Measurements from ENCODE around the gene HDAC4. TPM values are rescaled to one million over a fixed set of nuclear protein-coding genes. Genes with fewer than 3 reads are reported as not detected.

HDAC4 gene
- total RNA-seq, 1 experiment from 2014 or later: 32.0 TPM

DNA sequence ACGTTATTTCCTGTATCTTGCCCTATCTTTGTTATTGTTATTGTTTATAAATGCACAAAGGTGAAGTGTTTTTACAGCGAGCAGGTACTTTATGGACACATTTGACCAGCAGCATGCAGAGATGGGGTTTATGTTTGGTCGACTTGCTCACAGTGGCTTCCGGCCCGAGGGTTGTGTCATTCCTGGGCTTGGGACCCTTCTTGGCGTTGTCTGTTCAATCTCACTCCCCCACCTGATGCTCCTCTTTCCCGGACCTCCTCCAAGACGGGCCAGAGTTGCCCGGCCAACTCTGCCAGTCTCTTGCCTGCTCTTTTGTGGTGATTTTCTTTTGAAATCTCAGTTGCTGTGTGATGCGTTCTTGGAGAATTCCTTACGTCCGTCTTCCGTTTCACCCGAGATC is 399.0 kb downstream of the HDAC4 start:
- TF ChIP-seq, protein P1, sequence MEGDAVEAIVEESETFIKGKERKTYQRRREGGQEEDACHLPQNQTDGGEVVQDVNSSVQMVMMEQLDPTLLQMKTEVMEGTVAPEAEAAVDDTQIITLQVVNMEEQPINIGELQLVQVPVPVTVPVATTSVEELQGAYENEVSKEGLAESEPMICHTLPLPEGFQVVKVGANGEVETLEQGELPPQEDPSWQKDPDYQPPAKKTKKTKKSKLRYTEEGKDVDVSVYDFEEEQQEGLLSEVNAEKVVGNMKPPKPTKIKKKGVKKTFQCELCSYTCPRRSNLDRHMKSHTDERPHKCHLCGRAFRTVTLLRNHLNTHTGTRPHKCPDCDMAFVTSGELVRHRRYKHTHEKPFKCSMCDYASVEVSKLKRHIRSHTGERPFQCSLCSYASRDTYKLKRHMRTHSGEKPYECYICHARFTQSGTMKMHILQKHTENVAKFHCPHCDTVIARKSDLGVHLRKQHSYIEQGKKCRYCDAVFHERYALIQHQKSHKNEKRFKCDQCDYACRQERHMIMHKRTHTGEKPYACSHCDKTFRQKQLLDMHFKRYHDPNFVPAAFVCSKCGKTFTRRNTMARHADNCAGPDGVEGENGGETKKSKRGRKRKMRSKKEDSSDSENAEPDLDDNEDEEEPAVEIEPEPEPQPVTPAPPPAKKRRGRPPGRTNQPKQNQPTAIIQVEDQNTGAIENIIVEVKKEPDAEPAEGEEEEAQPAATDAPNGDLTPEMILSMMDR (conservative IDR thresholded peaks at IDR 0.05): no peak
- Histone ChIP-seq H2BK5ac (ENCODE audit: insufficient read length, low read length) (no peak overlapping the region), H3K4me1 (ENCODE audit: insufficient read depth, low read length) (no peaks in the 10 kb centered on the region), H3K23ac (ENCODE audit: insufficient read length, low read depth, low read length) (no peak overlapping the region), H2AFZ (ENCODE audit: low read length) (no peak overlapping the region), H3T11ph (ENCODE audit: low read length) (no peak overlapping the region), H3K79me1 (ENCODE audit: insufficient read depth, low read depth, low read length, poor library complexity, severe bottlenecking) (no peaks in the 10 kb centered on the region), H2BK20ac (ENCODE audit: low read depth, low read length, poor library complexity, severe bottlenecking) (no peak overlapping the region), H4K20me1 (ENCODE audit: control insufficient read depth, insufficient read depth, insufficient read length) (no peaks in the 10 kb centered on the region), H2AK5ac (ENCODE audit: insufficient read length, low read length) (no peak overlapping the region), H4K5ac (ENCODE audit: insufficient read length, low read depth, low read length) (no peak overlapping the region), H2BK12ac (ENCODE audit: insufficient read length, low read depth, low read length) (no peak overlapping the region), H3K23me2 (ENCODE audit: insufficient read length, low read depth, low read length, poor library complexity, severe bottlenecking) (no peaks in the 10 kb centered on the region), H3K56ac (ENCODE audit: insufficient read length, low read depth, low read length) (no peak overlapping the region), H3K27ac (ENCODE audit: insufficient read length, low read depth, low read length) (no peak overlapping the region), H3K18ac (ENCODE audit: insufficient read length, low read depth, low read length) (no peak overlapping the region), H3K9me3 (ENCODE audit: control insufficient read depth, low read depth, low read length) (no peaks in the 10 kb centered on the region), H3K4me2 (ENCODE audit: insufficient read depth, insufficient read length, low read length) (no peak overlapping the region), H3K27me3 (ENCODE audit: insufficient read depth, low read length) (no peaks in the 10 kb centered on the region), H3K14ac (ENCODE audit: insufficient read depth, low read length) (no peak overlapping the region), H2BK120ac (ENCODE audit: low read depth, low read length, poor library complexity, severe bottlenecking) (no peak overlapping the region), H4K8ac (replicated peaks; ENCODE audit: insufficient read length, low read depth, low read length) (no peak overlapping the region), H4K91ac (ENCODE audit: insufficient read length, low read depth, low read length) (no peak overlapping the region), H3K79me2 (ENCODE audit: insufficient read depth, low read length) (no peaks in the 10 kb centered on the region), H3K4ac (ENCODE audit: low read depth, low read length) (no peak overlapping the region), H2BK15ac (ENCODE audit: low read depth, low read length) (no peak overlapping the region), H3K9ac (ENCODE audit: extremely low read depth, insufficient read length, low read length) (no peak overlapping the region)
- peaks cover 2 to 3% of the 10 kb centered on the region in 2 experiments; a peak in 4 of 5 replicates for H3K9me3 Mint-ChIP-seq
- H3K4me3 Mint-ChIP-seq: no peak overlapping the region
- H3K27me3 Mint-ChIP-seq (ENCODE audit: low read depth): peaks cover 29% of the 10 kb centered on the region
- no CpG with 5 or more reads among the region's 14 CpGs for WGBS (ENCODE audit: extremely low coverage, insufficient read length, low lambda C conversion rate)
- no peak overlapping the region for H3K27ac Mint-ChIP-seq
- peaks cover 0 to 2% (median 0%) of the 10 kb centered on the region in 3 experiments; a peak in 1 of 7 replicates for H3K36me3 Mint-ChIP-seq (ENCODE audit: insufficient read depth in 1 of 3, low read depth in 3 of 3)
- DNase-seq: no peak
- H3K4me1 Mint-ChIP-seq: no peaks in the 10 kb centered on the region
